A673 (cell line): ENCODE measurements around the gene LRRN3. TPM values are rescaled to one million over a fixed set of nuclear protein-coding genes. Genes with fewer than 3 reads are reported as not detected.

Source experiments
- BruUV-seq: library from RNA; stranded (reverse); fragments of 400-500 nt; replicated peaks from 2 replicates; lab custom pipeline; 2021; lab: Mats Ljungman, UMichigan
- CTCF ChIA-PET: fragments of 300-600 bp; sonication (Branson Sonifier 250); formaldehyde crosslinking; loops from one replicate; lab custom pipeline; 2022; ENCODE audit warnings: antibody characterized with exemption; lab: Charles Lee
- POLR2A ChIA-PET: fragments of 300-600 bp; sonication (Branson Sonifier 250); formaldehyde crosslinking; loops from one replicate; lab custom pipeline; 2022; ENCODE audit warnings: antibody characterized with exemption; ENCODE audit not compliant: low non-redundant PET; lab: Charles Lee
- DNase-seq: peaks from one replicate; pipeline ENCODE4 v3.0.0-alpha.2; 2015; ENCODE audit warnings: low spot score
- H3K27ac ChIP-seq: fragments of 200-600 bp; sonication (generic); 2 replicates; pipeline ENCODE4 v1.5.1; 2016; ENCODE audit warnings: mixed run types, low read depth, mild to moderate bottlenecking, mixed read lengths, antibody characterized with exemption, low read length; ENCODE audit not compliant: poor library complexity, severe bottlenecking
- H3K27me3 ChIP-seq: fragments of 200-600 bp; sonication (generic); replicated peaks from 2 replicates; pipeline ENCODE4 v1.6.1; 2017; ENCODE audit warnings: mixed run types, low read depth, mild to moderate bottlenecking, mixed read lengths, antibody characterized with exemption, low read length; ENCODE audit not compliant: insufficient read depth, poor library complexity
- H3K36me3 ChIP-seq: fragments of 200-600 bp; sonication (generic); 2 replicates; pipeline ENCODE4 v1.6.1; 2016; ENCODE audit warnings: mixed run types, mild to moderate bottlenecking, mixed read lengths, antibody characterized with exemption, low read length; ENCODE audit not compliant: insufficient read depth, poor library complexity, severe bottlenecking
- H3K4me1 ChIP-seq: fragments of 200-600 bp; sonication (generic); 2 replicates; pipeline ENCODE4 v1.6.1; 2017; ENCODE audit warnings: mixed run types, mild to moderate bottlenecking, mixed read lengths, antibody characterized with exemption, low read length; ENCODE audit not compliant: insufficient read depth, poor library complexity, severe bottlenecking
- H3K4me3 ChIP-seq: fragments of 200-600 bp; sonication (generic); 2 replicates; pipeline ENCODE4 v1.5.1; 2016; ENCODE audit warnings: low read depth, mixed run types, mild to moderate bottlenecking, mixed read lengths, low read length; ENCODE audit not compliant: poor library complexity, severe bottlenecking
- H3K9me3 ChIP-seq: fragments of 200-600 bp; sonication (generic); 2 replicates; pipeline ENCODE4 v1.6.1; 2016; ENCODE audit warnings: mixed run types, low read depth, mild to moderate bottlenecking, mixed read lengths, antibody characterized with exemption, low read length; ENCODE audit not compliant: poor library complexity, severe bottlenecking
- CTCF ChIP-seq: fragments of 300-800, 200-600 bp; sonication (generic); conservative IDR thresholded peaks from 2 replicates; pipeline ENCODE4 v1.5.1; 2017; ENCODE audit warnings: low read depth, mild to moderate bottlenecking, antibody characterized with exemption, low read length, moderate library complexity, mixed read lengths
- EZH2 ChIP-seq: fragments of 200-600 bp; sonication (generic); IDR thresholded peaks from 2 replicates; pipeline ENCODE4 v1.6.1; 2017; ENCODE audit warnings: borderline replicate concordance, low read depth, mild to moderate bottlenecking, mixed read lengths, antibody characterized with exemption, low read length; ENCODE audit not compliant: poor library complexity, severe bottlenecking
- intact Hi-C: fragments of 100-400 bp; cut with micrococcal nuclease; formaldehyde crosslinking; loops from one replicate; pipeline ENCODE4 v1.10.0; 2022; ENCODE audit not compliant: unreplicated experiment
- total RNA-seq: library from RNA; stranded (reverse); gene quantifications from 2 replicates; pipeline ENCODE4 v1.2.3, GENCODE V29; 2021

LRRN3 gene
- total RNA-seq, 1 experiment from 2014 or later: not detected

- TF ChIP-seq CTCF (no peak), EZH2 (no peak)
- no peaks in the 10 kb centered on the region for H3K36me3 ChIP-seq
- CTCF ChIA-PET: no interaction called here
- H3K9me3 ChIP-seq: no peaks in the 10 kb centered on the region
- no peak overlapping the region for H3K27ac ChIP-seq
- no peaks in the 10 kb centered on the region for H3K27me3 ChIP-seq
- intact Hi-C loops: no loop called here
- no TSS peak for BruUV-seq
- POLR2A ChIA-PET: no interaction called here
- H3K4me3 ChIP-seq: no peak overlapping the region
- no peak for DNase-seq
- H3K4me1 ChIP-seq: no peaks in the 10 kb centered on the region
These were observed 57.0 kb downstream of the LRRN3 start for GRCh38 chr7:111147708-111148533.

- CTCF ChIA-PET: no interaction called here
- POLR2A ChIA-PET: no interaction called here
- TF ChIP-seq CTCF (no peak), EZH2 (no peak)
- H3K9me3 ChIP-seq: no peaks in the 10 kb centered on the region
- no peak overlapping the region for H3K27ac ChIP-seq
- intact Hi-C loops: no loop called here
- no peaks in the 10 kb centered on the region for H3K36me3 ChIP-seq
- no TSS peak for BruUV-seq
- H3K4me3 ChIP-seq: no peak overlapping the region
- no peaks in the 10 kb centered on the region for H3K4me1 ChIP-seq
- DNase-seq: no peak
- no peaks in the 10 kb centered on the region for H3K27me3 ChIP-seq
These were observed 59.8 kb downstream of the LRRN3 start for GRCh38 chr7:111150709-111151108.

GRCh38 chr7:111159426-111159825 is 68.5 kb downstream of the LRRN3 start:
- no peaks in the 10 kb centered on the region for H3K27me3 ChIP-seq
- no peak for DNase-seq
- ChIA-PET CTCF (no interaction called here), POLR2A (no interaction called here)
- no peak overlapping the region for H3K4me3 ChIP-seq
- H3K36me3 ChIP-seq: no peaks in the 10 kb centered on the region
- H3K4me1 ChIP-seq: no peaks in the 10 kb centered on the region
- TF ChIP-seq CTCF (no peak), EZH2 (no peak)
- H3K9me3 ChIP-seq: no peaks in the 10 kb centered on the region
- BruUV-seq: no TSS peak
- intact Hi-C loops: no loop called here
- no peak overlapping the region for H3K27ac ChIP-seq
